WTC11 (cell line): Measurements from ENCODE around the gene CDIP1. TPM values are rescaled to one million over a fixed set of nuclear protein-coding genes. Genes with fewer than 3 reads are reported as not detected.

Experiments used
- ATAC-seq: fragments of 200-7000 bp; cut with Tn5 transposase; 2 replicates; pipeline ENCODE4 v1.10.0; 2021; ENCODE audit warnings: mild to moderate bottlenecking, moderate library complexity
- CTCF ChIA-PET: fragments of 300-600 bp; sonication (Branson Sonifier 250); formaldehyde crosslinking; loops from one replicate; lab custom pipeline; 2021; ENCODE audit warnings: antibody characterized with exemption; lab: Charles Lee
- POLR2A ChIA-PET: fragments of 350-600 bp; sonication (Branson Sonifier 250); formaldehyde crosslinking; loops from one replicate; lab custom pipeline; 2021; ENCODE audit warnings: antibody characterized with exemption; lab: Charles Lee
- DNase-seq: peaks from one replicate; pipeline ENCODE4 v3.0.0; 2021; ENCODE audit warnings: low spot score
- H3K27ac Mint-ChIP-seq: 2 replicates; pipeline ENCODE4 v1.8.0; 2021; ENCODE audit warnings: mixed read lengths
- H3K27me3 Mint-ChIP-seq: 2 replicates; pipeline ENCODE4 v1.8.0; 2021; ENCODE audit warnings: low read depth, mild to moderate bottlenecking, moderate library complexity, mixed read lengths
- H3K36me3 Mint-ChIP-seq: 2 replicates; pipeline ENCODE4 v1.8.0; 2021; ENCODE audit warnings: mixed read lengths
- H3K4me1 Mint-ChIP-seq: 2 replicates; pipeline ENCODE4 v1.8.0; 2022; ENCODE audit warnings: mixed read lengths
- H3K4me3 Mint-ChIP-seq: 2 replicates; pipeline ENCODE4 v1.8.0; 2021; ENCODE audit warnings: mild to moderate bottlenecking, moderate library complexity, mixed read lengths
- H3K9me3 Mint-ChIP-seq: 2 replicates; pipeline ENCODE4 v1.8.0; 2021; ENCODE audit warnings: mixed read lengths
- ESRRA ChIP-seq: sonication (generic); formaldehyde crosslinking; IDR thresholded peaks from 2 replicates; pipeline ENCODE4 v1.8.1; 2022; ENCODE audit warnings: mild to moderate bottlenecking, missing genetic modification reagents, borderline replicate concordance
- GABPB1 ChIP-seq: sonication (generic); formaldehyde crosslinking; IDR thresholded peaks from 2 replicates; pipeline ENCODE4 v1.8.1; 2023; ENCODE audit warnings: mild to moderate bottlenecking, missing genetic modification reagents
- JUN ChIP-seq: sonication (generic); formaldehyde crosslinking; IDR thresholded peaks from 2 replicates; pipeline ENCODE4 v1.8.0; 2023; ENCODE audit warnings: mild to moderate bottlenecking, missing genetic modification reagents
- MXD4 ChIP-seq: fragments of 250-450 bp; sonication (Bioruptor Pico); IDR thresholded peaks from 2 replicates; pipeline ENCODE4 v1.8.0; 2021; ENCODE audit warnings: mild to moderate bottlenecking, moderate library complexity, borderline replicate concordance
- NR2C2 ChIP-seq: sonication (generic); formaldehyde crosslinking; IDR thresholded peaks from 2 replicates; pipeline ENCODE4 v1.8.0; 2022; ENCODE audit warnings: mild to moderate bottlenecking, missing genetic modification reagents
- RELA ChIP-seq: sonication (generic); formaldehyde crosslinking; IDR thresholded peaks from 2 replicates; pipeline ENCODE4 v1.8.1; 2022; ENCODE audit warnings: missing genetic modification reagents, mild to moderate bottlenecking, borderline replicate concordance
- TEAD4 ChIP-seq: sonication (generic); formaldehyde crosslinking; IDR thresholded peaks from 2 replicates; pipeline ENCODE4 v1.8.0; 2022; ENCODE audit warnings: mild to moderate bottlenecking, missing genetic modification reagents
- ZNF219 ChIP-seq: sonication (generic); formaldehyde crosslinking; IDR thresholded peaks from 2 replicates; pipeline ENCODE4 v1.8.0; 2023; ENCODE audit warnings: missing genetic modification reagents, mild to moderate bottlenecking, borderline replicate concordance
- ZNF423 ChIP-seq: fragments of 250-450 bp; sonication (Bioruptor Pico); IDR thresholded peaks from 2 replicates; pipeline ENCODE4 v2.1.2; 2022; ENCODE audit warnings: mild to moderate bottlenecking, moderate library complexity
- total RNA-seq: library from RNA; stranded (reverse); gene quantifications from 3 replicates; pipeline ENCODE4 v1.2.3, GENCODE V29; 2021
- TF ChIP-seq, protein P1 (sequence below): fragments of 250-450 bp; sonication (Bioruptor Pico); IDR thresholded peaks from 2 replicates; pipeline ENCODE4 v1.8.0; 2021; ENCODE audit warnings: mild to moderate bottlenecking
- TF ChIP-seq, protein P2 (sequence below): sonication (generic); formaldehyde crosslinking; IDR thresholded peaks from 2 replicates; pipeline ENCODE4 v1.8.0; 2023; ENCODE audit warnings: mild to moderate bottlenecking, missing genetic modification reagents
- TF ChIP-seq, protein P3 (sequence below): sonication (generic); formaldehyde crosslinking; IDR thresholded peaks from 2 replicates; pipeline ENCODE4 v1.8.1; 2023; ENCODE audit warnings: mild to moderate bottlenecking, missing genetic modification reagents, borderline replicate concordance
- TF ChIP-seq, protein P4 (sequence below): sonication (generic); formaldehyde crosslinking; IDR thresholded peaks from 2 replicates; pipeline ENCODE4 v1.8.1; 2022; ENCODE audit warnings: low read depth, mild to moderate bottlenecking, moderate library complexity, missing genetic modification reagents, borderline replicate concordance
- TF ChIP-seq, protein P5 (sequence below): fragments of 250-450 bp; sonication (Bioruptor Pico); IDR thresholded peaks from 2 replicates; pipeline ENCODE4 v1.9.0; 2021; ENCODE audit warnings: moderate library complexity, mild to moderate bottlenecking, inconsistent platforms, borderline replicate concordance
- TF ChIP-seq, protein P6 (sequence below): sonication (generic); formaldehyde crosslinking; IDR thresholded peaks from 2 replicates; pipeline ENCODE4 v1.8.0; 2022; ENCODE audit warnings: mild to moderate bottlenecking, missing genetic modification reagents

Gene CDIP1
- total RNA-seq, 1 experiment from 2014 or later = 68.9 TPM

DNA sequence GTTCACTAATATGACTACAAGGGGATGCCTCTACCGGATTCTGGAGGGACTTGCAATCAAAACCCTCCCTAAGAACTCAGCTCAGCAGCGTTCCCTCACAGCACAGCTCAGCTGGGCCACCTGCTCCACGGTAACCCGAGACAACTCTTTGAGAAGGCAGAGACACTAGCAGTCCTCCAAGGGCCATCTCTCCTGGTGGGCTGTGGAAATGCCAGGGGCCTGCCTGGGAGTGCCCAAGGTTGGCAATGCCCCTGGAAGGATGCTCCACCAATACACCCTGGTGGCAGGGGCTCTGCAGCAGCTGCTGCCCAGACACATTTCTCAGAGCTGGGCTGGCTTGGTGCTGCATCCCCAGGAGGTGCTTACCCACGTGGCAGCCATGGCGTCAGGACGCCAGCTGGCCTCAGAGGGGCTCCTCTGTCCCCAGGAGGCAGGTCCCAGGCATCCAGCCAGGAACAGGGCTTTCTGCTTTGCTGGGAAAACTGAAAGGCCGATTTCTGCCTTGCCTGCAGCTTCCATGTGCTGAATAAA lies 16.5 kb downstream of the CDIP1 start (continued):
- TF ChIP-seq JUN (CRISPR knock-in tag) = no peak

DNA sequence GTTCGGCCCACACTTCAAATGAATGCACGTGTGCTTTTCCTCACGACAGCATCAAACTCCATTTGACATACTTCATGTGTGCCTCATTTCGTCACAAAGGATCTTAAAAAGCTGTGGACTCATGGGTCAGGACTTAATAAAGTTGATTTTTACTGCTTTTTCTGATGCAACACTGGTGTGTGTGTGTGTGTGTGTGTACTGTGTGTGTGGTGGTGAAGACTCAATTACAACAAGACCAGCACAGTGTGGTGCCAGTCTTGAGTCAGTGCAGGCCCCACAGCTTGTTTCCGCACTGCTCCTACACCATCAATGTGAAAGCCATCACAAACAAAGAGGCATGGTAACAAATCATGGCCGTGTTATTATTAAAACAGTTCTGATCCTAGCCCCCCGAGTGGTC lies 17.7 kb downstream of the CDIP1 start:
- ChIA-PET CTCF (interaction anchor here (1.1 to 2.3 kb wide), 5 partner anchors 18 to 103 kb away, joined by 3 to 10 read pairs (median 6); partner anchors contain the start of genes CDIP1 and MGRN1), POLR2A (no interaction called here)
- Mint-ChIP-seq H3K4me1 (peaks cover 52% of the 10 kb centered on the region), H3K9me3 (no peaks in the 10 kb centered on the region), H3K4me3 (no peak overlapping the region), H3K27me3 (no peaks in the 10 kb centered on the region), H3K36me3 (no peaks in the 10 kb centered on the region), H3K27ac (peak overlapping the region; percentile 83)
- TF ChIP-seq ZNF423 (CRISPR knock-in tag) (no peak), RELA (CRISPR knock-in tag) (no peak), GABPB1 (no peak)
- TF ChIP-seq, protein P1, sequence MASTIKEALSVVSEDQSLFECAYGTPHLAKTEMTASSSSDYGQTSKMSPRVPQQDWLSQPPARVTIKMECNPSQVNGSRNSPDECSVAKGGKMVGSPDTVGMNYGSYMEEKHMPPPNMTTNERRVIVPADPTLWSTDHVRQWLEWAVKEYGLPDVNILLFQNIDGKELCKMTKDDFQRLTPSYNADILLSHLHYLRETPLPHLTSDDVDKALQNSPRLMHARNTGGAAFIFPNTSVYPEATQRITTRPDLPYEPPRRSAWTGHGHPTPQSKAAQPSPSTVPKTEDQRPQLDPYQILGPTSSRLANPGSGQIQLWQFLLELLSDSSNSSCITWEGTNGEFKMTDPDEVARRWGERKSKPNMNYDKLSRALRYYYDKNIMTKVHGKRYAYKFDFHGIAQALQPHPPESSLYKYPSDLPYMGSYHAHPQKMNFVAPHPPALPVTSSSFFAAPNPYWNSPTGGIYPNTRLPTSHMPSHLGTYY = no peak
- TF ChIP-seq, protein P2, sequence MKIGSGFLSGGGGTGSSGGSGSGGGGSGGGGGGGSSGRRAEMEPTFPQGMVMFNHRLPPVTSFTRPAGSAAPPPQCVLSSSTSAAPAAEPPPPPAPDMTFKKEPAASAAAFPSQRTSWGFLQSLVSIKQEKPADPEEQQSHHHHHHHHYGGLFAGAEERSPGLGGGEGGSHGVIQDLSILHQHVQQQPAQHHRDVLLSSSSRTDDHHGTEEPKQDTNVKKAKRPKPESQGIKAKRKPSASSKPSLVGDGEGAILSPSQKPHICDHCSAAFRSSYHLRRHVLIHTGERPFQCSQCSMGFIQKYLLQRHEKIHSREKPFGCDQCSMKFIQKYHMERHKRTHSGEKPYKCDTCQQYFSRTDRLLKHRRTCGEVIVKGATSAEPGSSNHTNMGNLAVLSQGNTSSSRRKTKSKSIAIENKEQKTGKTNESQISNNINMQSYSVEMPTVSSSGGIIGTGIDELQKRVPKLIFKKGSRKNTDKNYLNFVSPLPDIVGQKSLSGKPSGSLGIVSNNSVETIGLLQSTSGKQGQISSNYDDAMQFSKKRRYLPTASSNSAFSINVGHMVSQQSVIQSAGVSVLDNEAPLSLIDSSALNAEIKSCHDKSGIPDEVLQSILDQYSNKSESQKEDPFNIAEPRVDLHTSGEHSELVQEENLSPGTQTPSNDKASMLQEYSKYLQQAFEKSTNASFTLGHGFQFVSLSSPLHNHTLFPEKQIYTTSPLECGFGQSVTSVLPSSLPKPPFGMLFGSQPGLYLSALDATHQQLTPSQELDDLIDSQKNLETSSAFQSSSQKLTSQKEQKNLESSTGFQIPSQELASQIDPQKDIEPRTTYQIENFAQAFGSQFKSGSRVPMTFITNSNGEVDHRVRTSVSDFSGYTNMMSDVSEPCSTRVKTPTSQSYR = no peak
- TF ChIP-seq, protein P3, sequence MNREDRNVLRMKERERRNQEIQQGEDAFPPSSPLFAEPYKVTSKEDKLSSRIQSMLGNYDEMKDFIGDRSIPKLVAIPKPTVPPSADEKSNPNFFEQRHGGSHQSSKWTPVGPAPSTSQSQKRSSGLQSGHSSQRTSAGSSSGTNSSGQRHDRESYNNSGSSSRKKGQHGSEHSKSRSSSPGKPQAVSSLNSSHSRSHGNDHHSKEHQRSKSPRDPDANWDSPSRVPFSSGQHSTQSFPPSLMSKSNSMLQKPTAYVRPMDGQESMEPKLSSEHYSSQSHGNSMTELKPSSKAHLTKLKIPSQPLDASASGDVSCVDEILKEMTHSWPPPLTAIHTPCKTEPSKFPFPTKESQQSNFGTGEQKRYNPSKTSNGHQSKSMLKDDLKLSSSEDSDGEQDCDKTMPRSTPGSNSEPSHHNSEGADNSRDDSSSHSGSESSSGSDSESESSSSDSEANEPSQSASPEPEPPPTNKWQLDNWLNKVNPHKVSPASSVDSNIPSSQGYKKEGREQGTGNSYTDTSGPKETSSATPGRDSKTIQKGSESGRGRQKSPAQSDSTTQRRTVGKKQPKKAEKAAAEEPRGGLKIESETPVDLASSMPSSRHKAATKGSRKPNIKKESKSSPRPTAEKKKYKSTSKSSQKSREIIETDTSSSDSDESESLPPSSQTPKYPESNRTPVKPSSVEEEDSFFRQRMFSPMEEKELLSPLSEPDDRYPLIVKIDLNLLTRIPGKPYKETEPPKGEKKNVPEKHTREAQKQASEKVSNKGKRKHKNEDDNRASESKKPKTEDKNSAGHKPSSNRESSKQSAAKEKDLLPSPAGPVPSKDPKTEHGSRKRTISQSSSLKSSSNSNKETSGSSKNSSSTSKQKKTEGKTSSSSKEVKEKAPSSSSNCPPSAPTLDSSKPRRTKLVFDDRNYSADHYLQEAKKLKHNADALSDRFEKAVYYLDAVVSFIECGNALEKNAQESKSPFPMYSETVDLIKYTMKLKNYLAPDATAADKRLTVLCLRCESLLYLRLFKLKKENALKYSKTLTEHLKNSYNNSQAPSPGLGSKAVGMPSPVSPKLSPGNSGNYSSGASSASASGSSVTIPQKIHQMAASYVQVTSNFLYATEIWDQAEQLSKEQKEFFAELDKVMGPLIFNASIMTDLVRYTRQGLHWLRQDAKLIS (CRISPR knock-in tag) = no peak
- DNase-seq = no peak
- ATAC-seq = no peak

DNA sequence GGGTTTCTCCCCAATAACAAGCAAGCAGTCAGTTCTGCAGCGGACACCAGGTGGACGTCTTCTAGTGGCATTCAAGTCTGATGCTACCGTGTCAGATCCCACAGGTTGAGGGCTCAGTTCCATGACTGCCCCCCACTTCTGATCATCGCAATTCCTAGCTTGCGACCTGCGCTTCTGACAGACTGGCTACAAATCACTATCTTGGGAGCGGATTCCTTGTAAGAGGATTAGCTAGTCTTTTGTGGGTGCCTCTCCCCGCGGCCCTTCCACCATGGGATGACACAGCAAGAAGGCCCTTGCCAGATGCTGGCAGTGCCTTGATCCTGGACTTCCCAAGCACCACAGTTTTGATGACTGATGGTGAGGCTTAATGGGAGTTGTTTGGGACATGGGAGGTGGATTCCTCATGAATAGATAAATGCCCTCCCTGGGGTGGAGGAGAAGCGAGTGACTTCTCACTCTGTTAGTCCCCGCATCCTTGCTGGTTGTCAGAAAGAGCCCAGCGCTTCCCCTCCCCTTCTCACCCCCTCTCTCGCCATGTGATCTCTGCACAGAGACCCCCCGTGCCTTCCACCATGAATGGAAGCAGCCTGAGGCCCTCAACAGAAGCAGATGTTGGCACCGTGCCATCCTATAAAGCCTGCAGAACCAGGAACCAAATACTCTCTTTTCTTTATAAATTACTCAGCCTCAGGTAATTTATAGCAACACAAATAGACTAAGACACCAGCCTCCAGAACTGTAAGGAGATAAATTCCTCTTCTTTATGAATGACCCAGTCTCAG lies 19.1 kb downstream of the CDIP1 start:
- no peaks in the 10 kb centered on the region for H3K27me3 Mint-ChIP-seq
- POLR2A ChIA-PET = interaction anchor here (0.9 kb wide), 1 partner anchor 95 kb away, joined by 3 read pairs; no protein-coding TSS in a partner anchor
- H3K4me3 Mint-ChIP-seq = no peak overlapping the region
- H3K9me3 Mint-ChIP-seq = no peaks in the 10 kb centered on the region
- peaks cover 52% of the 10 kb centered on the region for H3K4me1 Mint-ChIP-seq
- DNase-seq = no peak
- CTCF ChIA-PET = interaction anchor here (1.6 to 2.7 kb wide), 9 partner anchors 9 to 163 kb away, joined by 5 to 115 read pairs (median 19); no protein-coding TSS in a partner anchor
- H3K36me3 Mint-ChIP-seq = no peaks in the 10 kb centered on the region
- H3K27ac Mint-ChIP-seq = peak overlapping the region; percentile 27; the same call in 1 of the 2 replicates
- no peak for ATAC-seq
- TF ChIP-seq, protein P4, sequence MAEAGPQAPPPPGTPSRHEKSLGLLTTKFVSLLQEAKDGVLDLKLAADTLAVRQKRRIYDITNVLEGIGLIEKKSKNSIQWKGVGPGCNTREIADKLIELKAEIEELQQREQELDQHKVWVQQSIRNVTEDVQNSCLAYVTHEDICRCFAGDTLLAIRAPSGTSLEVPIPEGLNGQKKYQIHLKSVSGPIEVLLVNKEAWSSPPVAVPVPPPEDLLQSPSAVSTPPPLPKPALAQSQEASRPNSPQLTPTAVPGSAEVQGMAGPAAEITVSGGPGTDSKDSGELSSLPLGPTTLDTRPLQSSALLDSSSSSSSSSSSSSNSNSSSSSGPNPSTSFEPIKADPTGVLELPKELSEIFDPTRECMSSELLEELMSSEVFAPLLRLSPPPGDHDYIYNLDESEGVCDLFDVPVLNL (CRISPR knock-in tag) = no peak
- TF ChIP-seq NR2C2 (CRISPR knock-in tag) = no peak
- no peak for TF ChIP-seq TEAD4 (CRISPR knock-in tag)
- TF ChIP-seq ZNF219 (CRISPR knock-in tag) = no peak
- no peak for TF ChIP-seq MXD4
- TF ChIP-seq, protein P3 (CRISPR knock-in tag) = no peak
- TF ChIP-seq ESRRA (CRISPR knock-in tag) = no peak
- TF ChIP-seq, protein P5, sequence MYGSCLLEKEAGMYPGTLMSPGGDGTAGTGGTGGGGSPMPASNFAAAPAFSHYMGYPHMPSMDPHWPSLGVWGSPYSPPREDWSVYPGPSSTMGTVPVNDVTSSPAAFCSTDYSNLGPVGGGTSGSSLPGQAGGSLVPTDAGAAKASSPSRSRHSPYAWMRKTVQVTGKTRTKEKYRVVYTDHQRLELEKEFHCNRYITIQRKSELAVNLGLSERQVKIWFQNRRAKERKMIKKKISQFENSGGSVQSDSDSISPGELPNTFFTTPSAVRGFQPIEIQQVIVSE (CRISPR knock-in tag) = no peak
- TF ChIP-seq, protein P6, sequence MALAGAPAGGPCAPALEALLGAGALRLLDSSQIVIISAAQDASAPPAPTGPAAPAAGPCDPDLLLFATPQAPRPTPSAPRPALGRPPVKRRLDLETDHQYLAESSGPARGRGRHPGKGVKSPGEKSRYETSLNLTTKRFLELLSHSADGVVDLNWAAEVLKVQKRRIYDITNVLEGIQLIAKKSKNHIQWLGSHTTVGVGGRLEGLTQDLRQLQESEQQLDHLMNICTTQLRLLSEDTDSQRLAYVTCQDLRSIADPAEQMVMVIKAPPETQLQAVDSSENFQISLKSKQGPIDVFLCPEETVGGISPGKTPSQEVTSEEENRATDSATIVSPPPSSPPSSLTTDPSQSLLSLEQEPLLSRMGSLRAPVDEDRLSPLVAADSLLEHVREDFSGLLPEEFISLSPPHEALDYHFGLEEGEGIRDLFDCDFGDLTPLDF (CRISPR knock-in tag) = no peak
